IMR-90 (cell line): ENCODE measurements around the gene TYRO3. TPM values are rescaled to one million over a fixed set of nuclear protein-coding genes. Genes with fewer than 3 reads are reported as not detected.

ENCODE experiments used
- ATAC-seq: fragments of 200-7000 bp; cut with Tn5 transposase; 2 replicates; pipeline ENCODE4 v1.9.1; 2020; ENCODE audit warnings: low read depth, mild to moderate bottlenecking, moderate library complexity
- BruUV-seq: library from RNA; stranded (reverse); fragments of 400-500 nt; replicated peaks from 2 replicates; lab custom pipeline; 2021; lab: Mats Ljungman, UMichigan
- CTCF ChIA-PET: fragments of 300-600 bp; formaldehyde crosslinking; extraction: SDS; loops from one replicate; lab custom pipeline; 2021; ENCODE audit warnings: antibody characterized with exemption; lab: Yijun Ruan, JAX
- POLR2A ChIA-PET: fragments of 300-600 bp; sonication (Branson Sonifier 250); formaldehyde crosslinking; loops from one replicate; lab custom pipeline; 2022; ENCODE audit warnings: antibody characterized with exemption; ENCODE audit not compliant: unreplicated experiment; lab: Charles Lee
- DNase-seq: peaks from one replicate; pipeline ENCODE4 v3.0.0; 2013
- H2AFZ ChIP-seq: replicated peaks from 2 replicates; pipeline ENCODE3; 2013; ENCODE audit warnings: low read length, mild to moderate bottlenecking; ENCODE audit not compliant: poor library complexity
- H2AK5ac ChIP-seq: 2 replicates; pipeline ENCODE4 v1.6.1; 2013; ENCODE audit warnings: low read depth, low read length, inconsistent platforms
- H2AK9ac ChIP-seq: replicated peaks from 2 replicates; pipeline ENCODE3; 2013; ENCODE audit warnings: mild to moderate bottlenecking, low read depth, low read length, moderate library complexity; ENCODE audit not compliant: poor library complexity
- H2BK120ac ChIP-seq: 2 replicates; pipeline ENCODE4 v1.6.1; 2013; ENCODE audit warnings: low read depth, low read length, inconsistent platforms
- H2BK15ac ChIP-seq: 3 replicates; pipeline ENCODE4 v1.6.1; 2013; ENCODE audit warnings: low read depth, low read length, inconsistent platforms
- H2BK20ac ChIP-seq: 2 replicates; pipeline ENCODE4 v1.6.1; 2013; ENCODE audit warnings: low read depth, mild to moderate bottlenecking, inconsistent platforms, low read length, moderate library complexity
- H2BK5ac ChIP-seq: 2 replicates; pipeline ENCODE4 v1.6.1; 2013; ENCODE audit warnings: mild to moderate bottlenecking, low read depth, low read length, inconsistent platforms; ENCODE audit not compliant: poor library complexity, severe bottlenecking
- H3K14ac ChIP-seq: replicated peaks from 2 replicates; pipeline ENCODE4 v1.6.1; 2013; ENCODE audit warnings: low read depth, low read length, inconsistent platforms
- H3K18ac ChIP-seq: 2 replicates; pipeline ENCODE4 v1.6.1; 2013; ENCODE audit warnings: low read depth, low read length, control low read depth
- H3K23ac ChIP-seq: 2 replicates; pipeline ENCODE4 v1.6.1; 2013; ENCODE audit warnings: low read depth, low read length, inconsistent platforms
- H3K27ac ChIP-seq: 2 replicates; pipeline ENCODE4 v1.5.1; 2013; ENCODE audit warnings: mild to moderate bottlenecking, control low read depth, low read length; ENCODE audit not compliant: insufficient read depth
- H3K27me3 ChIP-seq: 2 replicates; pipeline ENCODE4 v1.6.1; 2013; ENCODE audit warnings: low read length; ENCODE audit not compliant: control insufficient read depth, insufficient read depth
- H3K36me3 ChIP-seq: 2 replicates; pipeline ENCODE4 v1.6.1; 2013; ENCODE audit warnings: low read length, mixed read lengths; ENCODE audit not compliant: control insufficient read depth, insufficient read depth
- H3K4ac ChIP-seq: 2 replicates; pipeline ENCODE4 v1.6.1; 2013; ENCODE audit warnings: low read depth, low read length, inconsistent platforms
- H3K4me1 ChIP-seq: 2 replicates; pipeline ENCODE4 v1.6.1; 2013; ENCODE audit warnings: low read length, mixed read lengths; ENCODE audit not compliant: control insufficient read depth, insufficient read depth
- H3K4me2 ChIP-seq: 2 replicates; pipeline ENCODE4 v1.6.1; 2013; ENCODE audit warnings: low read depth, mild to moderate bottlenecking, control low read depth, low read length, moderate library complexity
- H3K4me3 ChIP-seq: 2 replicates; pipeline ENCODE4 v1.5.1; 2013; ENCODE audit warnings: low read depth, mild to moderate bottlenecking, control low read depth, low read length, moderate library complexity; ENCODE audit not compliant: insufficient read depth
- H3K56ac ChIP-seq: 2 replicates; pipeline ENCODE4 v1.6.1; 2013; ENCODE audit warnings: low read length, inconsistent platforms; ENCODE audit not compliant: insufficient read depth; ENCODE audit errors: extremely low read depth
- H3K79me1 ChIP-seq, 2 experiments: 2 replicates each; pipeline ENCODE4 v1.6.1; 2013; ENCODE audit warnings: low read length in 2 of 2, inconsistent platforms in 1 of 2, low read depth in 1 of 2
- H3K9ac ChIP-seq: 2 replicates; pipeline ENCODE4 v1.6.1; 2013; ENCODE audit warnings: low read depth, low read length, control low read depth
- H3K9me1 ChIP-seq: 2 replicates; pipeline ENCODE4 v1.6.1; 2013; ENCODE audit warnings: low read length, inconsistent platforms; ENCODE audit not compliant: insufficient read depth
- H3K9me3 ChIP-seq: 2 replicates; pipeline ENCODE4 v1.6.1; 2013; ENCODE audit warnings: low read length; ENCODE audit not compliant: control insufficient read depth, insufficient read depth
- H4K20me1 ChIP-seq: 2 replicates; pipeline ENCODE4 v1.6.1; 2013; ENCODE audit warnings: low read length, inconsistent platforms; ENCODE audit not compliant: insufficient read depth
- H4K5ac ChIP-seq: 2 replicates; pipeline ENCODE4 v1.6.1; 2013; ENCODE audit warnings: mild to moderate bottlenecking, low read depth, low read length, control low read depth
- H4K8ac ChIP-seq, 2 experiments: 2 replicates each; pipeline ENCODE4 v1.6.1; 2013; ENCODE audit warnings: low read depth in 2 of 2, low read length in 2 of 2, control low read depth in 1 of 2, inconsistent platforms in 1 of 2
- H4K91ac ChIP-seq: 2 replicates; pipeline ENCODE4 v1.6.1; 2013; ENCODE audit warnings: low read depth, low read length, inconsistent platforms; ENCODE audit not compliant: insufficient read depth
- BHLHE40 ChIP-seq: fragments of 150-350 bp; IDR thresholded peaks from 2 replicates; pipeline ENCODE4 v1.6.1; 2016; ENCODE audit warnings: mild to moderate bottlenecking, low read depth, low read length
- CEBPB ChIP-seq: IDR thresholded peaks from 2 replicates; pipeline ENCODE4 v1.6.1; 2012; ENCODE audit warnings: low read depth, low read length, improper control_type of control experiment
- CHD1 ChIP-seq: IDR thresholded peaks from 2 replicates; pipeline ENCODE4 v1.6.1; 2012; ENCODE audit warnings: low read depth, low read length, improper control_type of control experiment
- CTCF ChIP-seq: conservative IDR thresholded peaks from 2 replicates; pipeline ENCODE4 v1.5.1; 2012; ENCODE audit warnings: mild to moderate bottlenecking, low read depth, low read length, improper control_type of control experiment
- FOS ChIP-seq: fragments of 150-350 bp; IDR thresholded peaks from 2 replicates; pipeline ENCODE4 v1.6.1; 2016; ENCODE audit warnings: low read depth, low read length
- MAZ ChIP-seq: IDR thresholded peaks from 2 replicates; pipeline ENCODE4 v1.6.1; 2012; ENCODE audit warnings: low read depth, mild to moderate bottlenecking, low read length, improper control_type of control experiment, moderate library complexity, borderline replicate concordance
- MXI1 ChIP-seq: IDR thresholded peaks from 2 replicates; pipeline ENCODE4 v1.6.1; 2012; ENCODE audit warnings: low read depth, mild to moderate bottlenecking, low read length, moderate library complexity, borderline replicate concordance
- NFE2L2 ChIP-seq: fragments of 150-350 bp; IDR thresholded peaks from 2 replicates; pipeline ENCODE4 v1.6.1; 2016; ENCODE audit warnings: low read depth, mild to moderate bottlenecking, low read length
- RAD21 ChIP-seq: IDR thresholded peaks from 2 replicates; pipeline ENCODE4 v1.6.1; 2012; ENCODE audit warnings: low read length, improper control_type of control experiment
- RFX5 ChIP-seq: IDR thresholded peaks from 2 replicates; pipeline ENCODE4 v1.8.0; 2012; ENCODE audit warnings: low read depth, mild to moderate bottlenecking, low read length, moderate library complexity
- SMC3 ChIP-seq: fragments of 150-350 bp; IDR thresholded peaks from 2 replicates; pipeline ENCODE4 v1.6.1; 2016; ENCODE audit warnings: low read depth, mild to moderate bottlenecking, antibody characterized with exemption, low read length, moderate library complexity
- WGBS, 2 experiments: methylation state at CpG; one replicate each; pipeline versions ENCODE4 v1.1.5 to v1.1.7; 2013; ENCODE audit warnings: missing lambda C conversion rate in 2 of 2; ENCODE audit not compliant: insufficient read length in 1 of 2; ENCODE audit errors: extremely low coverage in 2 of 2; 5-methylcytosine and 5-hydroxymethylcytosine counted together
- dilution Hi-C: fragments of 300-500 bp; cut with HindIII; formaldehyde crosslinking; loops from one replicate; pipeline ENCODE4 v1.14.3; 2018; ENCODE audit warnings: low sequenced_read_pairs; ENCODE audit not compliant: unreplicated experiment
- in situ Hi-C: fragments of 300-500 bp; cut with MboI; formaldehyde crosslinking; loops from 3 replicates; pipeline ENCODE4 v1.14.3; 2019; ENCODE audit warnings: low sequenced_read_pairs, inconsistent platforms, mixed read lengths
- intact Hi-C: fragments of 100-400 bp; cut with micrococcal nuclease; formaldehyde crosslinking; loops from 2 replicates; pipeline ENCODE4 v1.10.0; 2022
- polyA plus RNA-seq, 3 experiments: library from polyadenylated mRNA; depleted of rRNA; stranded (reverse); fragments of >200 nt; gene quantifications; 2 replicates each; pipeline ENCODE4 v1.2.3, GENCODE V29; 2012; ENCODE audit warnings: low replicate concordance in 1 of 3
- total RNA-seq: library from RNA; depleted of rRNA; stranded (reverse); fragments of >200 nt; gene quantifications from 2 replicates; pipeline ENCODE4 v1.2.3, GENCODE V29; 2012

Gene TYRO3
- total and polyA plus RNA-seq, 2 of the 4 experiments (the other 2 are of a cell fraction) = 11.5 to 18.4 TPM

GRCh38 chr15:41620536-41621199 is 61.7 kb downstream of the TYRO3 start (continued):
- TF ChIP-seq NFE2L2 (no peak), CEBPB (no peak)

GRCh38 chr15:41621200-41622193 is 62.5 kb downstream of the TYRO3 start:
- H2BK5ac ChIP-seq = no peak overlapping the region
- DNase-seq = peak; percentile 77
- in situ Hi-C loops (no loop called here), dilution Hi-C loops (no loop called here), intact Hi-C loops (loop anchor here (5.0 kb wide), 1 partner anchor 41 kb away; the partner anchor contains the start of gene MGA)
- H3K14ac ChIP-seq = peak overlapping the region; percentile 92
- peak overlapping the region; percentile 77 for H2AK9ac ChIP-seq
- 0 out of 2 replicates have a peak overlapping the region, but pooled peaks have one; percentile 58 for H2BK20ac ChIP-seq
- H3K4me1 ChIP-seq = no peaks in the 10 kb centered on the region
- no peak overlapping the region for H2AK5ac ChIP-seq
- H3K4ac ChIP-seq = peak overlapping the region; percentile 82
- H2BK15ac ChIP-seq = peak overlapping the region; percentile 61; the same call in 1 of the 3 replicates
- H4K8ac ChIP-seq = peak overlapping the region; percentile 74 to 94
- peak overlapping the region; percentile 79 for H2BK120ac ChIP-seq
- no peaks in the 10 kb centered on the region for H3K36me3 ChIP-seq
- no peaks in the 10 kb centered on the region for H3K27me3 ChIP-seq
- H2AFZ ChIP-seq = peak overlapping the region; percentile 98
- ATAC-seq = peak; percentile 91
- H3K56ac ChIP-seq = no peak overlapping the region
- POLR2A ChIA-PET = interaction anchor here (0.5 kb wide), 1 partner anchor 83 kb away, joined by 5 read pairs; no protein-coding TSS in a partner anchor
- H3K9me1 ChIP-seq = 0 out of 2 replicates have a peak, but pooled peaks cover 2% of the 10 kb centered on the region
- CTCF ChIA-PET = no interaction called here
- H3K18ac ChIP-seq = peak overlapping the region; percentile 50; the same call in 1 of the 2 replicates
- peak overlapping the region; percentile 70 for H3K4me3 ChIP-seq
- peak overlapping the region; percentile 78 for H4K91ac ChIP-seq
- WGBS, 2 experiments = 3% methylated on average over 58 of the region's 104 CpGs; no CpG with 5 or more reads in 1 of the 2 experiments
- H3K23ac ChIP-seq = peak overlapping the region; percentile 94; the same call in 1 of the 2 replicates
- no peaks in the 10 kb centered on the region for H4K20me1 ChIP-seq
- peak overlapping the region; percentile 41 for H3K9ac ChIP-seq
- no TSS peak for BruUV-seq
- H3K9me3 ChIP-seq = peaks cover 7% of the 10 kb centered on the region
- H3K4me2 ChIP-seq = peak overlapping the region; percentile 78
- peak overlapping the region; percentile 33; the same call in 1 of the 2 replicates for H3K27ac ChIP-seq
- peak overlapping the region; percentile 86 for H4K5ac ChIP-seq
- H3K79me1 ChIP-seq = peaks cover 0 to 9% of the 10 kb centered on the region in 2 experiments; a peak in 1 of 4 replicates
- no peak; the same call in 1 of the 2 replicates for TF ChIP-seq MXI1
- TF ChIP-seq NFE2L2 = no peak
- no peak for TF ChIP-seq FOS
- no peak for TF ChIP-seq SMC3
- TF ChIP-seq RFX5 = no peak
- TF ChIP-seq CHD1 = no peak
- no peak for TF ChIP-seq RAD21
- TF ChIP-seq CTCF = no peak
- TF ChIP-seq MAZ = 0 out of 2 replicates have a peak, but pooled peaks have one; percentile 3
- peak; percentile 29; the same call in 1 of the 2 replicates for TF ChIP-seq BHLHE40
